K562 treated with DMSO at 1 percent for 24 hours (cell line): ENCODE data around the gene FANCG. TPM values are rescaled to one million over a fixed set of nuclear protein-coding genes. Genes with fewer than 3 reads are reported as not detected.

Source experiments
- total RNA-seq: library from RNA; unstranded; fragments of 300-600 nt; gene quantifications from 2 replicates; pipeline ENCODE4 v1.2.3, GENCODE V29; 2022; ENCODE audit warnings: low read depth; ENCODE audit not compliant: insufficient read depth

Gene FANCG
- 19.7 and 24.1 TPM in 2 replicates for total RNA-seq

DNA sequence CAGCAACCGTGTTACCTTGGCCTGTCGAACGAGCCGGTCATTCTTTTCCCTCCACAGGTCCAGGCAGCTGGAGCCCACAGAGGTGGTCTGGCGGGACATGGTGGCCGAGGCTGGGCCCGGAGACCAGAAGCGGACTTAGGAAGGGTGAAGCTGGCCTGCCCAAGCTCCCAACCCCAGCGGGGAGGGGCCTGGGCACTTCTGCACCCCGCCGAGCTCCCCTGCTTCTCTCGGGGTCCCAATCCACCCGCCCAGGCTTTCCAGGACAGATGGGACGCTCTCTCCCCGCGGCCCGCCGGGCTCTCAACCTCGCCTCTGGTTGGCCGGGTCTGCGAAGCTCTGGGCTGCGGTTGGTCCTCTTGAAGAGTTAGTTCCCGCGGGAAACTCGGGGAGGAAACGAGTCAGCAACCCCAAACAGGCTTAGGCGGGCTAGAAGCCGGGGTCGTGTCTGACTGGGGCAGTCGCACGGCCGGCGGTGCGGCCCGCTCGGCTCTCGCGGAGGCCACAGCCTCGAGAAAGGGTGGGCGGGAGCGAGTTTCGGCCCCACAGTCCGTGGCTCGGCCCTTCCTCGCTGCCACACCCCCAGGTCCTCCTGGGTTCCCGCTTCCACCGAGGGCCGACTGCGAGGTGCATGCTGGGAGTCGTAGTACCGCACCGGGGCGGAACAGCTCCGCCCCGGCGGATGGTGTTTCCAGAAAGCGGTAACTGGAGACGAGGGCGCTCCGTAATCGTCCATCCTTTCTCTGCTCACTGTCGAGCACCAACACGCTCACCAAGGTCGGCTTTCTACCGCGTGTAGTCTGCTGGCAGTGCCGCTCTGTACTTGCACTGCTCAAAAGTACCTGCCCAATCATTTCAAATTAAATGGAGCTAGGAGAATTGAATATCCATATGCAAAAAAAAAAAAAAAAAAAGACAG, at the start of gene FANCG:
TSS of gene FANCG (minus strand) at position 517 of the 916 bp plus-strand sequence. CDS start at position 99, 418 bp downstream.

GRCh38 chr9:35115680-35116538, 36.2 kb upstream of the FANCG start, which contains the start of gene ATOSB:
ATOSB (minus strand) TSS chr9:35115862; CDS start chr9:35108274, 7,588 bp downstream.

GRCh38 chr9:35102769-35103659, 23.3 kb upstream of the FANCG start, which contains the start of gene STOML2:
STOML2 (minus strand) TSS chr9:35103131; CDS start chr9:35103094, 37 bp downstream.

DNA sequence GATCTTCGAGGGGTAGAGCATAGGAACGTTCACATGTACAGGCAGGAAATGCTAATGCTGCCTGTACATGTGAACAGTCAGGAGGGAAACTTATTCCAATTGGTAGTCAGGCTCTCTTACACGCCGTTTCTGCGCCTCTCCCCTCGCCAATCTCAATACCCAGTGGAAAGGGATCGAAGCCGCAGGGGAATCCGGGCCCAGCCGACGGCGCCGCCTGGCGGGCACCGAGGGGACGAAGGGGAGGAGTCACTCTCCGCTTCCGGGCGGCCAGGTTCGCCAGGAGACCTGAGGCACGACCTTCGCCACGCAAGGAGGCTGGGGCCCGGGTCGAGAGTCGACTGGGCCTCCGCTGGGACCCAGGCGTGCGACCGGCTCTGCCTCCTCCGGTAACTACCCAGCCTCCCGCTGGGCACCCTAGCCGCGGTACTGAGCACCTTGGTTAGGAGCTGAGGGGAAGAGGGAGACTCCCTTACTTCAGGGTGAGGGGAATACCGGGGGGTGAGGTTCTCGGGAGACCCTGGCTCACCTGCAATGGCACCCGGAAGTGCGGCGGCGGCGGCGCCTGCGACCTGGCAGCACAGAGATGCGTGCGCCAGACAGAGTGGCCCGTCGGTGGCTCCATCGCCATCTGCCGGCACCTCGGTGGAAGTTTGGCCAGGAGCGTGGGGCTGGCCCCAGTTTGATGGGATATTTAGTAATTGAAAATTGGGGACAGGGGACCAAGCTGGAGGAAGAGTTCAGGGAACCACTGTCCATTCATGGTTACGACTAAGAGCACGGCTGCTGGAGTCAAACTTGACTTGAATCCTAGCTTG, 16.5 kb upstream of the FANCG start, which contains the start of gene PIGO:
TSS of gene PIGO (minus strand) at position 557 of the 815 bp plus-strand sequence. CDS start 1,026 bp downstream, outside the sequence.

DNA sequence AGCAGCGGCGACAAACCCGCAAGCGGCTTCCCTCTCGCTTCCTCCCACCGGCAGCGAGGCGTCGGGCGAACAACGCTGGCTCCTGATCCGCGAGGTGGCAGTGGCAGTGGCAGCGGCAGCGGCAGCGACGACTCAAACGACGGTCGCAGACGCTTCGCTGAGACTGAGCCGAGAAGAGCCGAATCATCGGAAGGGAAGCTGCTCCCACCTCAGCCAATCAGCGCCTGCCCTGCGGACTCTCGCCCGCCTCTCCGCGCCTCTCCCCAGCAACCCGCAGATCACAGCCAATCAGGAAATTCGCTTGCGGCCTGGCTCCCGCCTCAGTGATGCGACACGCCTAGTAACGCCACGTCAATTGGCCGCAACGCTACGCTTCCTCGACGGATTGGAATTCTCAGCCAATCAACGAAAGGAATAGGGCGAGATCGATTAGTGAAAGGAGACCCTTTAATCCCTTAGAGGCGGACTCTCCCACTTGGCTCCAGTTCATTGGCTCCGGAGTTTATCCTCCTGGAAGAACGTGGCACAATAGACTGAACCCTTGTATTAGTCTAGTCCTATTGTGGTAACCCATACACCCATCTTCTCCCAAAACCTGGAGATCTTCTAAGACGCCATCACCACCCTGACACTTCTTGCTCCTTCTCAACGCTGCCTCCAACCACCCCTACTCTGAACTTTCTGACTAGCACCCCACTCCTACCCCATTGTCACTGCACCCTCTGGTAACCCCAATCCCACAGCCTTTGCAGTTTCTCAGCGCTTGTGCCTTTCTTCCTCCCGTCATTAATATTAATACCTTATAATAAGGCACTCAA, 7.1 kb downstream of the FANCG start, which contains the start of gene VCP:
TSS of gene VCP (minus strand) at position 165 of the 818 bp plus-strand sequence. CDS start 272 bp downstream, outside the sequence.

Other genes starting within 250 kb of the FANCG start
- 0.25 TPM in 2 replicates for gene PHF24, start 121.7 kb downstream of the FANCG start, total RNA-seq
- gene DNAJB5, start 90.2 kb downstream of the FANCG start, total RNA-seq = 5.5 and 6.6 TPM in 2 replicates
- 216 and 236 TPM in 2 replicates for gene VCP, start 7.3 kb downstream of the FANCG start, total RNA-seq
- 9.7 and 9.8 TPM in 2 replicates for gene PIGO, start 16.6 kb upstream of the FANCG start, total RNA-seq
- 162 and 166 TPM in 2 replicates for gene STOML2, start 23.2 kb upstream of the FANCG start, total RNA-seq
- 6.0 and 7.9 TPM in 2 replicates for gene ATOSB, start 35.9 kb upstream of the FANCG start, total RNA-seq
- gene UNC13B, start 82.1 kb upstream of the FANCG start, total RNA-seq = 14.5 and 15.7 TPM in 2 replicates